GM12878 (cell line): ENCODE measurements around the gene CYP4F11. TPM values are rescaled to one million over a fixed set of nuclear protein-coding genes. Genes with fewer than 3 reads are reported as not detected.

Experiments
- ATAC-seq: fragments of 200-7000 bp; cut with Tn5 transposase; 3 replicates; pipeline ENCODE4 v1.9.1; 2020; ENCODE audit warnings: mild to moderate bottlenecking, moderate library complexity
- BruUV-seq: library from RNA; stranded (reverse); fragments of 400-500 nt; replicated peaks from 2 replicates; lab custom pipeline; 2021; lab: Mats Ljungman, UMichigan
- CTCF ChIA-PET: fragments of 300-600 bp; sonication (Branson Sonifier 250); formaldehyde crosslinking; extraction: SDS; loops from one replicate; lab custom pipeline; 2021; ENCODE audit warnings: inconsistent platforms; lab: Yijun Ruan, JAX
- POLR2A ChIA-PET: fragments of 350-600 bp; formaldehyde crosslinking; extraction: SDS; loops from one replicate; lab custom pipeline; 2021; ENCODE audit warnings: inconsistent platforms; lab: Charles Lee
- RAD21 ChIA-PET: fragments of 300-600 bp; sonication (Branson Sonifier 250); formaldehyde crosslinking; loops from one replicate; lab custom pipeline; 2023; ENCODE audit warnings: antibody characterized with exemption; ENCODE audit not compliant: unreplicated experiment; lab: Charles Lee
- SMC1A ChIA-PET: fragments of 300-600 bp; sonication (Branson Sonifier 250); formaldehyde crosslinking; loops from one replicate; lab custom pipeline; 2023; ENCODE audit not compliant: unreplicated experiment, uncharacterized antibody; lab: Charles Lee
- DNase-seq: peaks from one replicate; pipeline ENCODE4 v3.0.0-alpha.2; 2011; ENCODE audit warnings: low read depth, low spot score
- FAIRE-seq: peaks from 3 replicates; lab custom pipeline; 2011; peaks lifted over from hg19 to GRCh38; lab: Jason Lieb, UNC
- H2AFZ ChIP-seq: 2 replicates; pipeline ENCODE4 v1.6.0; 2011; ENCODE audit warnings: low read depth, low read length, control low read depth; ENCODE audit not compliant: control insufficient read depth
- H3K27ac ChIP-seq: 2 replicates; pipeline ENCODE4 v1.5.1; 2011; ENCODE audit warnings: control low read depth; ENCODE audit not compliant: control insufficient read depth, insufficient read depth
- H3K27me3 ChIP-seq, 2 experiments: replicated peaks in 1 of 2; 2 replicates each; pipeline versions ENCODE4 v1.6.0 to v1.6.1; 2011; ENCODE audit warnings: low read length in 1 of 2; ENCODE audit not compliant: control insufficient read depth in 2 of 2, insufficient read depth in 2 of 2
- H3K36me3 ChIP-seq, 2 experiments: 2 replicates each; pipeline ENCODE4 v1.5.1; 2011; ENCODE audit warnings: low read length in 1 of 2; ENCODE audit not compliant: control insufficient read depth in 2 of 2, insufficient read depth in 2 of 2
- H3K4me1 ChIP-seq: 2 replicates; pipeline ENCODE4 v1.6.1; 2011; ENCODE audit warnings: mild to moderate bottlenecking, low read length, moderate library complexity, mixed read lengths; ENCODE audit not compliant: control insufficient read depth, insufficient read depth
- H3K4me2 ChIP-seq: 2 replicates; pipeline ENCODE4 v1.6.0; 2011; ENCODE audit warnings: control low read depth; ENCODE audit not compliant: control insufficient read depth, insufficient read depth
- H3K4me3 ChIP-seq: fragments of 200-600 bp; sonication (generic); 2 replicates; pipeline ENCODE4 v1.5.1; 2016
- H3K79me2 ChIP-seq: 2 replicates; pipeline ENCODE4 v1.6.0; 2011; ENCODE audit warnings: low read length; ENCODE audit not compliant: control insufficient read depth, insufficient read depth
- H3K9ac ChIP-seq: 2 replicates; pipeline ENCODE4 v1.8.0; 2011; ENCODE audit warnings: low read length, control low read depth, mixed read lengths; ENCODE audit not compliant: control insufficient read depth, insufficient read depth
- H3K9me3 ChIP-seq: replicated peaks from 3 replicates; pipeline ENCODE4 v1.5.1; 2011; ENCODE audit warnings: mild to moderate bottlenecking, low read length; ENCODE audit not compliant: control insufficient read depth, insufficient read depth
- H4K20me1 ChIP-seq: 2 replicates; pipeline ENCODE4 v1.6.0; 2011; ENCODE audit not compliant: control insufficient read depth, insufficient read depth
- BCL11A ChIP-seq: IDR thresholded peaks from 2 replicates; pipeline ENCODE4 v1.6.1; 2011; ENCODE audit warnings: low read depth, low read length
- BRCA1 ChIP-seq: IDR thresholded peaks from 2 replicates; pipeline ENCODE4 v1.6.1; 2011; ENCODE audit warnings: low read depth, low read length, improper control_type of control experiment
- CEBPZ ChIP-seq: fragments of 150-350 bp; IDR thresholded peaks from 2 replicates; pipeline ENCODE4 v1.6.1; 2016; ENCODE audit warnings: low read depth, low read length
- FOXK2 ChIP-seq: fragments of 450-650 bp; IDR thresholded peaks from 2 replicates; pipeline ENCODE4 v1.6.1; 2017; ENCODE audit warnings: mild to moderate bottlenecking, moderate library complexity
- KDM1A ChIP-seq: fragments of 200-600 bp; sonication (generic); IDR thresholded peaks from 2 replicates; pipeline ENCODE4 v1.6.1; 2016; ENCODE audit warnings: borderline replicate concordance
- POU2F2 ChIP-seq: IDR thresholded peaks from 3 replicates; pipeline ENCODE4 v1.6.1; 2011; ENCODE audit warnings: low read depth, mild to moderate bottlenecking, low read length, borderline replicate concordance
- RBBP5 ChIP-seq: fragments of 200-600 bp; sonication (generic); conservative IDR thresholded peaks from 2 replicates; pipeline ENCODE4 v1.6.1; 2016
- SIX5 ChIP-seq: IDR thresholded peaks from 2 replicates; pipeline ENCODE4 v1.6.1; 2011; ENCODE audit warnings: mild to moderate bottlenecking, low read depth, low read length, moderate library complexity; ENCODE audit not compliant: severe bottlenecking
- SMARCA5 ChIP-seq: fragments of 450-650 bp; IDR thresholded peaks from 2 replicates; pipeline ENCODE4 v1.6.1; 2017; ENCODE audit warnings: mild to moderate bottlenecking
- TAF1 ChIP-seq: IDR thresholded peaks from 2 replicates; pipeline ENCODE4 v1.6.1; 2011; ENCODE audit warnings: mild to moderate bottlenecking, low read depth, low read length, borderline replicate concordance
- WGBS: methylation state at CpG from one replicate; pipeline ENCODE4 v1.1.6; 2016; ENCODE audit warnings: low lambda C conversion rate; ENCODE audit not compliant: insufficient replicate concordance, insufficient coverage; ENCODE audit errors: missing lambda C conversion rate; 5-methylcytosine and 5-hydroxymethylcytosine counted together
- in situ Hi-C: fragments of 300-500 bp; cut with MboI; formaldehyde crosslinking; loops from 9 replicates; pipeline ENCODE4 v1.14.3; 2018; ENCODE audit warnings: mixed read lengths
- intact Hi-C: fragments of 100-400 bp; cut with micrococcal nuclease; formaldehyde crosslinking; loops from one replicate; pipeline ENCODE4 v1.14.2; 2022; ENCODE audit not compliant: unreplicated experiment
- polyA plus RNA-seq, 11 experiments: library from polyadenylated mRNA; depleted of rRNA in 4 of 11; unstranded in 6 of 11; stranded (reverse) in 5 of 11; fragments of >200 nt; fragmentation: Nextera tagmentation in 4 of 11; fragmentation: Illumina TruSeq in 1 of 11; extraction: Ambion mirVana in 4 of 11; extraction: Trizol in 1 of 11; gene quantifications; 1 replicate in 1 of 11; 2 replicates in 10 of 11; pipeline versions ENCODE4 v1.2.1 to v1.2.3, GENCODE V29; 2011 to 2016; ENCODE audit warnings: inconsistent platforms in 2 of 11, missing spikeins in 2 of 11, low read depth in 1 of 11
- total RNA-seq, 4 experiments: library from RNA; depleted of rRNA in 3 of 4; stranded (reverse); fragments of >200 nt in 3 of 4; fragmentation: Illumina TruSeq in 1 of 4; extraction: Trizol in 1 of 4; gene quantifications; 2 replicates each; pipeline versions ENCODE4 v1.2.1 to v1.2.3, GENCODE V29; 2013 to 2021

The CYP4F11 gene
- total and polyA plus RNA-seq, 10 of the 15 experiments (the other 5 are each of a cell fraction or from before 2014, with no cell fraction given): not detected

DNA sequence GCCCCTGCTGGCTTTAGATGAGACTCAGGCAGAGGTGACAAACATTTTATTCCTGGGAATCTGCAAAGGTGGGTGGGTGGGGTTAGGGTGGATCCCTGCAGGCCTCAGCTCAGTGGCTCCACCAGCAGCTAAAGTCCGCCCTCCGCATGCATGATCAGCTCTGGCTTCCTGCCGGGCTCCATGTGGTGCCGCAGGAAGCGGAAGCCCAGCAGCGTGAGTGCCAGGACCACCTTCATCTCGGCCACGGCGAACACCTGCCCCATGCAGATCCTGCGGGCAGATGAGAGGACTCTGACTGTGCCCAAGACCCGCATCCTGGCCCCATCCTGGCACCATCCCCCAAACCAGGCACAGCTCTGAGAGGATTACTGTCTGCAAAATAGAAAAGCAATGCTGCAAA lies 62.8 kb downstream of the CYP4F11 start:
- no peak for FAIRE-seq
- Histone ChIP-seq H3K9ac (no peak overlapping the region), H3K79me2 (no peaks in the 10 kb centered on the region), H2AFZ (peak overlapping the region; percentile 23; the same call in 1 of the 2 replicates), H3K4me1 (no peaks in the 10 kb centered on the region), H3K9me3 (no peaks in the 10 kb centered on the region), H3K27ac (no peak overlapping the region), H3K36me3 (no peaks in the 10 kb centered on the region), H4K20me1 (no peaks in the 10 kb centered on the region), H3K27me3 (no peaks in the 10 kb centered on the region), H3K4me3 (no peak overlapping the region), H3K4me2 (0 out of 2 replicates have a peak overlapping the region, but pooled peaks have one; percentile 25)
- ChIA-PET RAD21 (no interaction called here), SMC1A (no interaction called here), POLR2A (no interaction called here), CTCF (no interaction called here)
- WGBS: 18% methylated on average over 11 of the region's 11 CpGs
- no TSS peak for BruUV-seq
- no peak for ATAC-seq
- in situ Hi-C loops (no loop called here), intact Hi-C loops (no loop called here)
- no peak for TF ChIP-seq BCL11A
- no peak for TF ChIP-seq BRCA1
- no peak for TF ChIP-seq SIX5
- TF ChIP-seq CEBPZ: no peak
- no peak for TF ChIP-seq FOXK2
- no peak for TF ChIP-seq KDM1A
- TF ChIP-seq POU2F2: no peak
- TF ChIP-seq TAF1: no peak
- no peak for TF ChIP-seq RBBP5
- no peak for TF ChIP-seq SMARCA5
- DNase-seq: no peak
